ENCODE measurements around the gene SUPT4H1. TPM values are rescaled to one million over a fixed set of nuclear protein-coding genes. Genes with fewer than 3 reads are reported as not detected.

The SUPT4H1 gene
- total and polyA plus RNA-seq, 2 of the 4 experiments (the other 2 are of a cell fraction), result 51.6 to 129 TPM

DNA sequence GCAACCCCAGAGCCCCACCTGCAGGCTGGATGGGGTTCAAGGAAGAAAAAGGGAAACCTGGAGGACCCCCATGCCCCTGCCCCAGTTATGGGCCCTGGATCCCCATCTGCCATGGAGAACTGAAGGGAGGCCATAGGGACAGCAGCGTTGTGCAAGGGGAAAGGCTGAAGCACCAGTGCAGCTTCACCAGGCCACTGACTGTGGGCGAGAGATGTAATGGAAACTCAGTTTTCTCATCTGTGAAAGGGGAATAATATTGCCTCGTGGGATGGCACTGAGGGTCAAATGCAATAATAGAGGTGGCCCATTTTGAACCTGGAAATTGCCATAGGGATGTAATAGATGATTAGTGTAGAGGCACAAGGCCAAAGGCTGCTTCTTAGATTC is 13.6 kb downstream of the SUPT4H1 start:
- dilution Hi-C loops (cut with HindIII; ENCODE audit: low sequenced_read_pairs, unreplicated experiment), result no loop called here
- no TSS peak for BruUV-seq (replicated peaks)
- peak overlapping the region; percentile 100 for H3K4ac ChIP-seq (ENCODE audit: low read depth, low read length)
- H3K36me3 ChIP-seq (ENCODE audit: control insufficient read depth, insufficient read depth, low read length), result no peaks in the 10 kb centered on the region
- peak overlapping the region; percentile 89 for H3K56ac ChIP-seq (ENCODE audit: extremely low read depth, insufficient read depth, low read length)
- peak overlapping the region; percentile 100 for H2AK5ac ChIP-seq (ENCODE audit: low read depth, low read length)
- H3K9me1 ChIP-seq (ENCODE audit: insufficient read depth, low read length), result peaks cover 34% of the 10 kb centered on the region
- H3K23ac ChIP-seq (ENCODE audit: low read depth, low read length), result peak overlapping the region; percentile 95
- ChIA-PET CTCF (no interaction called here), POLR2A (ENCODE audit: unreplicated experiment) (interaction anchor here (2.1 kb wide), 1 partner anchor 14 kb away, joined by 13 read pairs; the partner anchor contains the start of gene SUPT4H1)
- peak overlapping the region; percentile 91 for H3K9ac ChIP-seq (ENCODE audit: low read depth, low read length)
- DNase-seq (no peak), ATAC-seq (ENCODE audit: low read depth) (peak; percentile 16)
- peak overlapping the region; percentile 94 for H2BK15ac ChIP-seq (ENCODE audit: low read depth, low read length)
- peak overlapping the region; percentile 97 for H3K14ac ChIP-seq (replicated peaks; ENCODE audit: low read depth, low read length)
- peak overlapping the region; percentile 99 for H4K91ac ChIP-seq (ENCODE audit: insufficient read depth, low read depth, low read length)
- peak overlapping the region; percentile 94 for H3K18ac ChIP-seq (ENCODE audit: low read depth, low read length)
- H3K27me3 ChIP-seq (ENCODE audit: control insufficient read depth, insufficient read depth, low read length), result no peaks in the 10 kb centered on the region
- intact Hi-C loops (cut with micrococcal nuclease), result no loop called here
- 96% methylated on average over 3 of the region's 3 CpGs; no CpG with 5 or more reads in 1 of the 2 experiments for WGBS, 2 experiments (ENCODE audit: extremely low coverage in 2 of 2, insufficient read length in 1 of 2)
- H2BK120ac ChIP-seq (ENCODE audit: low read depth, low read length), result peak overlapping the region; percentile 98
- no peaks in the 10 kb centered on the region for H4K20me1 ChIP-seq (ENCODE audit: insufficient read depth, low read length)
- H4K5ac ChIP-seq (ENCODE audit: low read depth, low read length), result peak overlapping the region; percentile 93
- H3K4me2 ChIP-seq (ENCODE audit: low read depth, low read length), result peak overlapping the region; percentile 67; the same call in 1 of the 2 replicates
- peaks cover 12 to 24% of the 10 kb centered on the region in 2 experiments for H3K79me1 ChIP-seq (ENCODE audit: low read depth in 1 of 2, low read length in 2 of 2)
- peak overlapping the region; percentile 94 for H2BK20ac ChIP-seq (ENCODE audit: low read depth, low read length)
- H2BK5ac ChIP-seq (ENCODE audit: low read depth, low read length, poor library complexity, severe bottlenecking), result peak overlapping the region; percentile 97
- peaks cover 38% of the 10 kb centered on the region for H3K4me1 ChIP-seq (ENCODE audit: control insufficient read depth, insufficient read depth, low read length)
- H2AK9ac ChIP-seq (replicated peaks; ENCODE audit: low read depth, low read length, poor library complexity), result peak overlapping the region; percentile 98
- peak overlapping the region; percentile 90 for H2AFZ ChIP-seq (replicated peaks; ENCODE audit: low read length, poor library complexity)
- in situ Hi-C loops (cut with MboI; ENCODE audit: low sequenced_read_pairs), result loop anchor here (25.0 kb wide), 1 partner anchor 476 kb away; the partner anchor contains the start of gene MRPS23
- H3K4me3 ChIP-seq (ENCODE audit: insufficient read depth, low read depth, low read length), result no peak overlapping the region
- H4K8ac ChIP-seq (ENCODE audit: low read depth in 2 of 2, low read length in 2 of 2), result peak overlapping the region; percentile 99 to 100
- peak overlapping the region; percentile 98 for H3K27ac ChIP-seq (ENCODE audit: insufficient read depth, low read length)
- TF ChIP-seq, protein P1, sequence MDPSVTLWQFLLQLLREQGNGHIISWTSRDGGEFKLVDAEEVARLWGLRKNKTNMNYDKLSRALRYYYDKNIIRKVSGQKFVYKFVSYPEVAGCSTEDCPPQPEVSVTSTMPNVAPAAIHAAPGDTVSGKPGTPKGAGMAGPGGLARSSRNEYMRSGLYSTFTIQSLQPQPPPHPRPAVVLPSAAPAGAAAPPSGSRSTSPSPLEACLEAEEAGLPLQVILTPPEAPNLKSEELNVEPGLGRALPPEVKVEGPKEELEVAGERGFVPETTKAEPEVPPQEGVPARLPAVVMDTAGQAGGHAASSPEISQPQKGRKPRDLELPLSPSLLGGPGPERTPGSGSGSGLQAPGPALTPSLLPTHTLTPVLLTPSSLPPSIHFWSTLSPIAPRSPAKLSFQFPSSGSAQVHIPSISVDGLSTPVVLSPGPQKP (IDR thresholded peaks at IDR 0.05; ENCODE audit: borderline replicate concordance, low read depth, low read length), result no peak
- TF ChIP-seq, protein P2, sequence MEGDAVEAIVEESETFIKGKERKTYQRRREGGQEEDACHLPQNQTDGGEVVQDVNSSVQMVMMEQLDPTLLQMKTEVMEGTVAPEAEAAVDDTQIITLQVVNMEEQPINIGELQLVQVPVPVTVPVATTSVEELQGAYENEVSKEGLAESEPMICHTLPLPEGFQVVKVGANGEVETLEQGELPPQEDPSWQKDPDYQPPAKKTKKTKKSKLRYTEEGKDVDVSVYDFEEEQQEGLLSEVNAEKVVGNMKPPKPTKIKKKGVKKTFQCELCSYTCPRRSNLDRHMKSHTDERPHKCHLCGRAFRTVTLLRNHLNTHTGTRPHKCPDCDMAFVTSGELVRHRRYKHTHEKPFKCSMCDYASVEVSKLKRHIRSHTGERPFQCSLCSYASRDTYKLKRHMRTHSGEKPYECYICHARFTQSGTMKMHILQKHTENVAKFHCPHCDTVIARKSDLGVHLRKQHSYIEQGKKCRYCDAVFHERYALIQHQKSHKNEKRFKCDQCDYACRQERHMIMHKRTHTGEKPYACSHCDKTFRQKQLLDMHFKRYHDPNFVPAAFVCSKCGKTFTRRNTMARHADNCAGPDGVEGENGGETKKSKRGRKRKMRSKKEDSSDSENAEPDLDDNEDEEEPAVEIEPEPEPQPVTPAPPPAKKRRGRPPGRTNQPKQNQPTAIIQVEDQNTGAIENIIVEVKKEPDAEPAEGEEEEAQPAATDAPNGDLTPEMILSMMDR (conservative IDR thresholded peaks at IDR 0.05; ENCODE audit: low read depth, low read length), result 0 out of 2 replicates have a peak, but pooled peaks have one; percentile 1
- TF ChIP-seq MAZ (IDR thresholded peaks at IDR 0.05; ENCODE audit: borderline replicate concordance, low read depth, low read length), result no peak
- peak; percentile 71 for TF ChIP-seq RCOR1 (IDR thresholded peaks at IDR 0.05; ENCODE audit: insufficient replicate concordance, low read length)
- no peak for TF ChIP-seq SMC3 (IDR thresholded peaks at IDR 0.05; ENCODE audit: low read depth, low read length)
- no peaks in the 10 kb centered on the region for H3K9me3 ChIP-seq (ENCODE audit: control insufficient read depth, insufficient read depth, low read length)

Measured in IMR-90 (cell line).